Right cardiac atrium (tissue), 5 donors: ENCODE results near the gene MAP3K13. TPM values are rescaled to one million over a fixed set of nuclear protein-coding genes. Genes with fewer than 3 reads are reported as not detected.
A peak's percentile ranks its signal among the peaks of the same experiment; 100 is the strongest.

Experiments
- ATAC-seq, 2 donors: fragments of 200-7000 bp; cut with Tn5 transposase; one replicate each; pipeline versions ENCODE4 v1.8.0 to v1.9.1; 2020; ENCODE audit warnings: moderate library complexity in 2 of 2, mild to moderate bottlenecking in 1 of 2
- DNase-seq, 3 donors: peaks; one replicate each; pipeline ENCODE4 v3.0.0-alpha.2; 2020
- H3K27ac ChIP-seq: one replicate; pipeline ENCODE4 v1.5.1; 2013; ENCODE audit warnings: mild to moderate bottlenecking, low read length, control low read depth, moderate library complexity
- H3K27me3 ChIP-seq: one replicate; pipeline ENCODE4 v1.6.1; 2013; ENCODE audit not compliant: control insufficient read depth, insufficient read depth
- H3K4me1 ChIP-seq: one replicate; pipeline ENCODE4 v1.6.1; 2013; ENCODE audit warnings: low read length; ENCODE audit not compliant: control insufficient read depth, insufficient read depth
- H3K4me3 ChIP-seq: one replicate; pipeline ENCODE4 v1.5.1; 2013; ENCODE audit warnings: low read length, control low read depth
- H3K9me3 ChIP-seq: one replicate; pipeline ENCODE4 v1.6.1; 2013; ENCODE audit warnings: low read length; ENCODE audit not compliant: control insufficient read depth
- WGBS: extraction: QIAGEN DNeasy Blood & Tissue Kit; methylation state at CpG from one replicate; pipeline ENCODE4 v1.1.7; 2013; 5-methylcytosine and 5-hydroxymethylcytosine counted together
- intact Hi-C, 4 donors: fragments of 100-400 bp; cut with DNase I; formaldehyde crosslinking; loops; one replicate each; pipeline versions ENCODE4 v1.11.0 to v1.14.0; 2022 to 2023
- polyA plus RNA-seq: library from polyadenylated mRNA; stranded (reverse); fragments of 200-250 nt; gene quantifications from one replicate; pipeline ENCODE4 v1.2.3, GENCODE V29; 2013
- total RNA-seq, 4 donors: library from RNA; stranded (reverse); fragmentation: NEBNext Ultra II Directional; extraction: Animal tissue kit (Norgen Biotek cat#: 25700); gene quantifications; one replicate each; pipeline ENCODE4 v1.2.1, GENCODE V29; 2021
- donor health status: healthy with polysubstance abuse.
- donor health status: DM: no; HTN: yes; CAD: no.
- donor health status: DM: no; HTN: no; CAD: no.
- donor health status: DM: no; HTN: yes; CAD: no; lungs with severe emphysema.
- donor health status: DM: yes; HTN: yes; CAD: no.

The MAP3K13 gene
- total and polyA plus RNA-seq, 5 donors = 10.8 to 18.5 (median 12.3) TPM

GRCh38 chr3:185479373-185479945, 116.5 kb downstream of the MAP3K13 start:
- 92% methylated on average over 2 of the region's 2 CpGs for WGBS
- H3K4me3 ChIP-seq = no peak overlapping the region
- no peak for DNase-seq
- H3K27me3 ChIP-seq = no peaks in the 10 kb centered on the region
- no peaks in the 10 kb centered on the region for H3K9me3 ChIP-seq
- no peak overlapping the region for H3K27ac ChIP-seq
- H3K4me1 ChIP-seq = no peaks in the 10 kb centered on the region
- no peak for ATAC-seq
- intact Hi-C loops = no loop called here

DNA sequence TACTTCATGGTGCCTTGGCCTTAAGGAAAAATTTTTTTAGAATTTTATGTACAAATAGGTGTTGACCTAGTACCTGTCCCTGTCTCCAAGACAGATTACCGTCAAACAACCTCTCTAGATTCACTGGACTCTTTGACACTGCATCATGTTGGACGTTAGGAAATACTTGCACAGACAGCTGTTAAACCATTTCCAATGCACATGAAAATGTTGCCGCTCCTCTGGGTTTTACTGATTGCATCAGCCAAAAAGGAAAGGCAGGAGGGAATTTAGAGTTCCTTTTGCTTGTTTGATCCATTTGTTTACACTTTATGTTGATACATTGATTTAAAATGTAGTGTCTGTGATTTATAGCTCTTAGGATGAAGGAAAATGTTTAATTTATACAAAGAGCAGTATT, 121.4 kb downstream of the MAP3K13 start:
- Histone ChIP-seq H3K27me3 (no peaks in the 10 kb centered on the region), H3K4me3 (no peak overlapping the region), H3K9me3 (no peaks in the 10 kb centered on the region), H3K4me1 (no peaks in the 10 kb centered on the region), H3K27ac (no peak overlapping the region)
- intact Hi-C loops = no loop called here
- DNase-seq (no peak), ATAC-seq (no peak)
- 58% methylated on average over 3 of the region's 3 CpGs for WGBS

DNA sequence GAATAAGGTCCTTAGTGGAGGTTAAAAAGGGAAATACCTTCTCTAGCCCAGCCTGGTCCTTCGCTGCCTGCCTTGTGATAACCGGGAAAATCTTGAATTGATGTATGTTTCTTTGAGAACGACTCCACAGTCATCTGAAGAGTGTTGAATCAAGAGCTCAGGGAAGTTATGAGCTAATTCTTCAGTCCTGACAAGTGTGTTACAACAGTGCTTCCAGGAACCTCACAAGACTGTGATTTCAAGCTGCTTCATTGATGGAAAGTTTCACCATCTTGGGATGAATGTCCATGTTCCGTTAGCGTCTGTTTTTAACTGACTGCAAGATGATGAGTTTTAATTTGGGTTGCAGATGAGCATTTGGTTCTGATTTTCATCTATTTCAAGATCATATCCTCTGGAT, 123.5 kb downstream of the MAP3K13 start:
- Histone ChIP-seq H3K4me1 (no peaks in the 10 kb centered on the region), H3K27me3 (no peaks in the 10 kb centered on the region), H3K27ac (no peak overlapping the region), H3K4me3 (no peak overlapping the region), H3K9me3 (no peaks in the 10 kb centered on the region)
- ATAC-seq (no peak), DNase-seq (no peak)
- intact Hi-C loops = no loop called here
- WGBS = 98% methylated on average over 5 of the region's 5 CpGs

DNA sequence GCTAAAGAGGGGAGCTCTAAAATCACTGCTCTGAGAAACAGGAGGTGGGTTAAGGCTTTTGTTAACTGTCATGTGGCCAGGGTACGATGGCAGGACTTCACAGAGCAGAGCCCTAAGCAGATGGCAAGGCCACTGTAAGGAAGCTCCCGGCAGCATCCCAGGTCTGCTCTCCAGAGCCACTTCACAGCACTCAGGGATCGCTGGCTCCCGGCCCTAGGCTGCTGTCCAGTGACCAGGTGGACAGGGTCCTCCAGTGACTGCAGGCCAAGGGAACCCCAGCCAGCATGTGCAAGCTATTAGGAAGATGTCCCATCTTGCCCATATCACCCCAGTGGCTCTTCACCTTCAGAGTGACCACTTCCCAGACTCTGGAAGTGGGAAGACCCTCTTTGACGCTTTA, 125.5 kb downstream of the MAP3K13 start:
- 92% methylated on average over 5 of the region's 5 CpGs for WGBS
- ATAC-seq (peak in 1 of 2 donors; percentile 29), DNase-seq (no peak)
- H3K9me3 ChIP-seq = no peaks in the 10 kb centered on the region
- intact Hi-C loops = no loop called here
- no peak overlapping the region for H3K27ac ChIP-seq
- H3K4me3 ChIP-seq = no peak overlapping the region
- no peaks in the 10 kb centered on the region for H3K27me3 ChIP-seq
- H3K4me1 ChIP-seq = no peaks in the 10 kb centered on the region

GRCh38 chr3:185489462-185489861, 126.5 kb downstream of the MAP3K13 start:
- Histone ChIP-seq H3K27me3 (no peaks in the 10 kb centered on the region), H3K4me1 (no peaks in the 10 kb centered on the region), H3K4me3 (no peak overlapping the region), H3K27ac (no peak overlapping the region), H3K9me3 (no peaks in the 10 kb centered on the region)
- intact Hi-C loops = no loop called here
- no peak for DNase-seq
- ATAC-seq = no peak
- WGBS = 90% methylated on average over 3 of the region's 3 CpGs

DNA sequence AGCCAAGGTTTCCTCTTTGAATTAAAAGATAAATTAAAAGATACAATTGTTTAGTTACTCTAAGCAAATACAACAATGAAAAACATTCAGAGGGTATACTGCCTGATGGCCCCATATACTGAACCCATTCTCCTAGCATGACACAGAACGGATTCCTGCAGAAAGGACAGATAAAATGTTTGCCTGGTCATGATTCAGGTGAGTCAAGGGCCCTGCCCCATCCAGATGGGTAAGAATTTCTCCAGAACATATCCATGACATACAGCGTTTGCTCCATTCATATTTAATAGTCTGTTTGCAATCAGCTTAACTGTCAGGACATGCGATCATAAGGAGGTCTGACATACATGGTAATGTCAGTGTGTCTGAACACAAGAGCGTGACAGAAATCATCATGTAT, 127.3 kb downstream of the MAP3K13 start:
- no peaks in the 10 kb centered on the region for H3K27me3 ChIP-seq
- ATAC-seq = no peak
- no peak for DNase-seq
- 89% methylated on average over 4 of the region's 4 CpGs for WGBS
- no peak overlapping the region for H3K4me3 ChIP-seq
- intact Hi-C loops = no loop called here
- H3K27ac ChIP-seq = no peak overlapping the region
- no peaks in the 10 kb centered on the region for H3K4me1 ChIP-seq
- H3K9me3 ChIP-seq = no peaks in the 10 kb centered on the region

- ATAC-seq (peak; percentile 99 to 100), DNase-seq (peak; percentile 94 to 97 (median 97))
- H3K27ac ChIP-seq = peak within 1 kb of the TSS; percentile 74
- H3K4me3 ChIP-seq = peak within 1 kb of the TSS; percentile 56
- H3K4me1 ChIP-seq = peaks cover 5% of the 10 kb centered on the region
- under 1% methylated on average over 82 of the region's 82 CpGs for WGBS
- intact Hi-C loops = loop anchor here in 1 of 4 donors (5.0 kb wide), 1 partner anchor 59 kb away; no protein-coding TSS in a partner anchor
- H3K27me3 ChIP-seq = no peaks in the 10 kb centered on the region
- H3K9me3 ChIP-seq = no peaks in the 10 kb centered on the region
Measured at GRCh38 chr3:185498503-185499396, 135.8 kb downstream of the MAP3K13 start, which contains the start of gene TMEM41A. TSS of gene TMEM41A (minus strand) at chr3:185499035. CDS start at chr3:185498961, 74 bp downstream.

DNA sequence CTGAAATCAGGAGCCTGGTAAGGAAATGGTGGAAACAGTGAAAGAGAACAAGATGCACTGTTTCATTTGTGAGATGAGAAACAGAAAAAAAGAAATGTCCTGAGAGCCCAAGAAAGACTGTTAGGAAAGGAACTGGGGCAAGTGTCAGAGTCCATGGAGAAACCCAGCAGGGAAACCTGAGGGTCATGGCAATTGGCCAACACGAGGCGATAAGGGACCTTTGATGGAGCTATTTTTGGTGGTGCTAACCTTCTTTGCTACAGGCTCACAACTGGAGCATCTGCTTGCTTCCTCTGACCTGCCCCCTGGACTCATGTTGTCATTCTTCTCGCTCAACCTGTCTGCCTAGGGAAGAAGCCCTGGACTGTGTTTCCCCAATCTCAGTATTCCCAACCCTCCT, 140.1 kb downstream of the MAP3K13 start:
- Histone ChIP-seq H3K27ac (peak overlapping the region; percentile 77), H3K4me3 (no peak overlapping the region), H3K4me1 (peaks cover 2% of the 10 kb centered on the region), H3K27me3 (no peaks in the 10 kb centered on the region), H3K9me3 (no peaks in the 10 kb centered on the region)
- ATAC-seq = no peak
- WGBS = 48% methylated on average over 3 of the region's 3 CpGs
- intact Hi-C loops = loop anchor here in 1 of 4 donors (10.0 kb wide), 1 partner anchor 52 kb away; the partner anchor contains the start of gene LIPH
- peak in 2 of 3 donors; percentile 49 to 64 for DNase-seq

DNA sequence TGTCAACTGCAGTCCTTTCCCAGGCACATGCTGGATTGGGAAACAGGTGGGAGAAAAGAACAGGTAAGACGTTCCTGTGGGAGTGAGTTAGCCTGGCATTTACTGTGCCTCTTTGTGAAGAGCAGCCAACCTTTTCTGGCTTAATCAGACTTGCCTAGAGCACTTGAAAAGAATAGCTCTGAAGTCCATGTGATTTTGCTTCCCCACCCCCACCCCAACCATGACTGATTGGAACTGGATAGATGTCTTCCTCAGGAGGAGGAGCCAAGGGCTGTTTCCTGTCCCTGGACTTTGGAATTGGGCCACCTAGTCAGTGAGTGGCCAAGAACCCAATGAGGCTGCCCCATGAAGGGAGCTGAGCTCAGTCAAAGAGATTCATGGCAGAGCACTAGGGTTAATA, 140.6 kb downstream of the MAP3K13 start:
- H3K9me3 ChIP-seq = no peaks in the 10 kb centered on the region
- intact Hi-C loops = loop anchor here in 1 of 4 donors (10.0 kb wide), 1 partner anchor 51 kb away; the partner anchor contains the start of gene LIPH
- DNase-seq (no peak), ATAC-seq (no peak)
- WGBS = 56% methylated on average over 1 of the region's 1 CpG
- no peaks in the 10 kb centered on the region for H3K27me3 ChIP-seq
- H3K4me1 ChIP-seq = peaks cover 2% of the 10 kb centered on the region
- peak overlapping the region; percentile 47 for H3K27ac ChIP-seq
- H3K4me3 ChIP-seq = no peak overlapping the region

DNA sequence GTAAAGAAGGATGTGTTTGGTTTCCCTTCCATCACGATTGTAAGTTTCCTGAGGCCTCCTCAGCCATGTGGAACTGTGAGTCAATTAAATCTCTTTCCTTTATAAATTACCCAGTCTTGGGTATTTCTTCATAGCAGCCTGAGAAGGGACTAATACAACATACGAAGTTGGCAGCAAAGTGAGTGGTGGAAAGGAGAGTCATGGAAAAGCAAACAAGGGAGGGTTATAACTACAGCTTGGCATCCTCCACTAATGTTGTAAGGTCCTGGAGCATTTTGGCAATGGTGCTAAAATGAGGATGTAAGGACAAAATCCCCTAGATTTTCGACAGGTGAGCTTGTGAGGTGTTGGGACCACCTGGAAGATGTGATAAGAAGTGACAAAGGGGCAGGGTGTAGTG, 141.7 kb downstream of the MAP3K13 start:
- H3K4me3 ChIP-seq = no peak overlapping the region
- H3K9me3 ChIP-seq = no peaks in the 10 kb centered on the region
- intact Hi-C loops = loop anchor here in 1 of 4 donors (10.0 kb wide), 1 partner anchor 50 kb away; the partner anchor contains the start of gene LIPH
- 67% methylated on average over 3 of the region's 3 CpGs for WGBS
- no peak overlapping the region for H3K27ac ChIP-seq
- no peaks in the 10 kb centered on the region for H3K27me3 ChIP-seq
- ATAC-seq (no peak), DNase-seq (no peak)
- H3K4me1 ChIP-seq = peaks cover 2% of the 10 kb centered on the region

- intact Hi-C loops = loop anchor here in 1 of 4 donors (10.0 kb wide), 1 partner anchor 47 kb away; the partner anchor contains the start of gene LIPH
- WGBS = 48% methylated on average over 6 of the region's 6 CpGs
- Histone ChIP-seq H3K4me1 (peaks cover 2% of the 10 kb centered on the region), H3K27ac (no peak overlapping the region), H3K4me3 (no peak overlapping the region), H3K9me3 (no peaks in the 10 kb centered on the region), H3K27me3 (no peaks in the 10 kb centered on the region)
- DNase-seq (no peak), ATAC-seq (no peak)
Measured at GRCh38 chr3:185507883-185508282, 144.9 kb downstream of the MAP3K13 start.
